Neural cell (in vitro differentiated cells): Measurements from ENCODE around the gene ABHD17A. TPM values are rescaled to one million over a fixed set of nuclear protein-coding genes. Genes with fewer than 3 reads are reported as not detected.

Experiments used
- H2AFZ ChIP-seq: fragments of 200-600, 300-800 bp; sonication (generic), shearing (Covaris generic); 2 replicates; pipeline ENCODE4 v1.6.0; 2014; ENCODE audit warnings: low read depth, mild to moderate bottlenecking, antibody characterized with exemption, low read length, moderate library complexity
- H3F3A ChIP-seq: fragments of 200-600 bp; shearing (Covaris generic); 2 replicates; pipeline ENCODE4 v1.6.1; 2016; ENCODE audit warnings: mild to moderate bottlenecking, moderate library complexity, mixed read lengths, antibody characterized with exemption, low read length; ENCODE audit not compliant: insufficient read depth, poor library complexity, severe bottlenecking
- H3K27ac ChIP-seq: fragments of 200-600, 300-800 bp; sonication (generic), shearing (Covaris generic); 2 replicates; pipeline ENCODE4 v1.5.1; 2014; ENCODE audit warnings: mild to moderate bottlenecking, low read length, moderate library complexity
- H3K27me3 ChIP-seq: fragments of 300-800, 200-600 bp; sonication (generic), shearing (Covaris generic); 2 replicates; pipeline ENCODE4 v1.6.0; 2014; ENCODE audit warnings: mild to moderate bottlenecking, low read depth, low read length, moderate library complexity; ENCODE audit not compliant: insufficient read depth
- H3K36me3 ChIP-seq: fragments of 300-800, 200-600 bp; sonication (generic), shearing (Covaris generic); 2 replicates; pipeline ENCODE4 v1.5.1; 2014; ENCODE audit warnings: mild to moderate bottlenecking, antibody characterized with exemption, low read length, moderate library complexity; ENCODE audit not compliant: insufficient read depth
- H3K4me2 ChIP-seq: fragments of 300-800, 200-600 bp; sonication (generic), shearing (Covaris generic); 2 replicates; pipeline ENCODE4 v1.6.0; 2014; ENCODE audit warnings: mild to moderate bottlenecking, low read length
- H3K4me3 ChIP-seq: fragments of 300-800, 200-600 bp; sonication (generic), shearing (Covaris generic); 2 replicates; pipeline ENCODE4 v1.5.1; 2014; ENCODE audit warnings: mild to moderate bottlenecking, low read length, moderate library complexity
- H3K79me2 ChIP-seq: fragments of 200-600 bp; shearing (Covaris generic); replicated peaks from 2 replicates; pipeline ENCODE4 v1.6.0; 2014; ENCODE audit warnings: mild to moderate bottlenecking, low read length, moderate library complexity; ENCODE audit not compliant: insufficient read depth
- H3K9ac ChIP-seq: fragments of 300-800, 200-600 bp; sonication (generic), shearing (Covaris generic); 2 replicates; pipeline ENCODE4 v1.6.1; 2016; ENCODE audit warnings: mild to moderate bottlenecking, low read length, mixed read lengths
- H3K9me2 ChIP-seq: fragments of 200-600 bp; shearing (Covaris generic); 2 replicates; pipeline ENCODE4 v1.6.1; 2016; ENCODE audit warnings: mild to moderate bottlenecking, low read length, mixed read lengths; ENCODE audit not compliant: insufficient read depth
- H3K9me3 ChIP-seq: fragments of 200-600, 300-800 bp; sonication (generic), shearing (Covaris generic); 2 replicates; pipeline ENCODE4 v1.6.1; 2016; ENCODE audit warnings: mild to moderate bottlenecking, mixed run types, low read length, moderate library complexity, mixed read lengths
- H4K20me1 ChIP-seq: fragments of 200-600 bp; shearing (Covaris generic); 2 replicates; pipeline ENCODE4 v1.6.1; 2016; ENCODE audit warnings: mild to moderate bottlenecking, mixed run types; ENCODE audit not compliant: insufficient read depth
- CTCF ChIP-seq: fragments of 450-650 bp; IDR thresholded peaks from 2 replicates; pipeline ENCODE4 v1.5.1; 2014; ENCODE audit warnings: antibody characterized with exemption, mild to moderate bottlenecking, moderate library complexity; ENCODE audit not compliant: poor library complexity, severe bottlenecking
- EP300 ChIP-seq: fragments of 450-650 bp; conservative IDR thresholded peaks from 2 replicates; pipeline ENCODE4 v1.6.1; 2014; ENCODE audit warnings: antibody characterized with exemption, mild to moderate bottlenecking, moderate library complexity; ENCODE audit not compliant: poor library complexity, severe bottlenecking
- EZH2 ChIP-seq: fragments of 200-600, 300-800 bp; shearing (Covaris generic), sonication (generic); IDR thresholded peaks from 2 replicates; pipeline ENCODE4 v1.6.1; 2014; ENCODE audit warnings: antibody characterized with exemption, low read length, borderline replicate concordance, mild to moderate bottlenecking; ENCODE audit not compliant: insufficient read depth, poor library complexity, severe bottlenecking
- MXI1 ChIP-seq: fragments of 450-650 bp; conservative IDR thresholded peaks from 2 replicates; pipeline ENCODE4 v1.6.1; 2014; ENCODE audit warnings: antibody characterized with exemption, mild to moderate bottlenecking; ENCODE audit not compliant: poor library complexity, severe bottlenecking
- POLR2AphosphoS5 ChIP-seq: IDR thresholded peaks from 2 replicates; pipeline ENCODE4 v1.6.1; 2012
- RAD21 ChIP-seq: fragments of 450-650 bp; conservative IDR thresholded peaks from 2 replicates; pipeline ENCODE4 v1.6.1; 2014; ENCODE audit warnings: antibody characterized with exemption, mild to moderate bottlenecking, moderate library complexity
- REST ChIP-seq: IDR thresholded peaks from 2 replicates; pipeline ENCODE4 v1.6.1; 2012; ENCODE audit warnings: borderline replicate concordance
- SMC3 ChIP-seq: fragments of 450-650 bp; conservative IDR thresholded peaks from 2 replicates; pipeline ENCODE4 v1.6.1; 2014; ENCODE audit warnings: antibody characterized with exemption, mild to moderate bottlenecking, moderate library complexity; ENCODE audit not compliant: poor library complexity
- TAF1 ChIP-seq: IDR thresholded peaks from 2 replicates; pipeline ENCODE4 v1.6.1; 2012; ENCODE audit warnings: low read depth
- polyA plus RNA-seq: library from polyadenylated mRNA; depleted of rRNA; stranded (reverse); fragments of >200 nt; gene quantifications from 2 replicates; pipeline ENCODE4 v1.2.3, GENCODE V29; 2014

The ABHD17A gene
- polyA plus RNA-seq, 1 donor from 2014 or later, result 116 TPM

GRCh38 chr19:1902923-1903322 is 17.6 kb upstream of the ABHD17A start:
- no peak overlapping the region for H3K4me2 ChIP-seq
- no peaks in the 10 kb centered on the region for H4K20me1 ChIP-seq
- no peaks in the 10 kb centered on the region for H3K36me3 ChIP-seq
- no peaks in the 10 kb centered on the region for H3K27me3 ChIP-seq
- H3K27ac ChIP-seq, result no peak overlapping the region
- H2AFZ ChIP-seq, result no peak overlapping the region
- TF ChIP-seq MXI1 (no peak), CTCF (no peak), RAD21 (no peak), EZH2 (no peak), EP300 (no peak), TAF1 (no peak), REST (no peak), SMC3 (no peak), POLR2AphosphoS5 (no peak)
- H3K4me3 ChIP-seq, result no peak overlapping the region
- no peaks in the 10 kb centered on the region for H3K9me2 ChIP-seq
- H3K9ac ChIP-seq, result no peak overlapping the region
- H3K79me2 ChIP-seq, result peaks cover 12% of the 10 kb centered on the region
- no peaks in the 10 kb centered on the region for H3F3A ChIP-seq
- no peaks in the 10 kb centered on the region for H3K9me3 ChIP-seq

GRCh38 chr19:1901940-1902404 is 16.7 kb upstream of the ABHD17A start:
- no peak overlapping the region for H2AFZ ChIP-seq
- no peaks in the 10 kb centered on the region for H3K27me3 ChIP-seq
- H3K4me2 ChIP-seq, result no peak overlapping the region
- no peak for TF ChIP-seq CTCF
- H3K9me3 ChIP-seq, result no peaks in the 10 kb centered on the region
- H3F3A ChIP-seq, result no peaks in the 10 kb centered on the region
- no peak overlapping the region for H3K27ac ChIP-seq
- peaks cover 7% of the 10 kb centered on the region for H3K79me2 ChIP-seq
- no peaks in the 10 kb centered on the region for H3K36me3 ChIP-seq
- H4K20me1 ChIP-seq, result no peaks in the 10 kb centered on the region
- no peak overlapping the region for H3K9ac ChIP-seq
- no peak overlapping the region for H3K4me3 ChIP-seq
- H3K9me2 ChIP-seq, result no peaks in the 10 kb centered on the region
